ENCODE results near the gene CPLX4.

The CPLX4 gene

DNA sequence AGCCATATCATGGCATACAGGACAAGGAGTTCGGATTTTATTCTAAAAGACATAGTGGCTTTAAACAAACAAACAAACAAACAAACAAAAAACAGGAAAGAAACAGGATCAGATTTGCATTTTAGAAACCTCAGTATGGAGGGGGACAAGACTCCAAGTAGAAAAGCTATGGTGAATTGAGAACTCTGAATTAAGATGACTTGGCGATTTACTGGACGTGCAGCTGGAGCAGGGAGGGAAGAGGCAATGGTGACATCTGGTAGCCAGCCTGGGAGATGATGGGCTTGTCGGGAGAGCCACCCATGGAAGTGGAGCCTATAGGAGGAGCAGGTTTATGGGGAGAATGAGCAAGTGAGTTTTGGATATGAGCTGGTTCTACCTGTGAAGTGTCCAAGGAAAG lies 13.2 kb downstream of the CPLX4 start:
- Histone ChIP-seq H3K4me3 (ENCODE audit: low read length) (no peak overlapping the region), H3K36me3 (ENCODE audit: insufficient read depth, low read length) (no peaks in the 10 kb centered on the region), H3K27me3 (ENCODE audit: control insufficient read depth, insufficient read depth, low read length) (peaks cover 68% of the 10 kb centered on the region)

DNA sequence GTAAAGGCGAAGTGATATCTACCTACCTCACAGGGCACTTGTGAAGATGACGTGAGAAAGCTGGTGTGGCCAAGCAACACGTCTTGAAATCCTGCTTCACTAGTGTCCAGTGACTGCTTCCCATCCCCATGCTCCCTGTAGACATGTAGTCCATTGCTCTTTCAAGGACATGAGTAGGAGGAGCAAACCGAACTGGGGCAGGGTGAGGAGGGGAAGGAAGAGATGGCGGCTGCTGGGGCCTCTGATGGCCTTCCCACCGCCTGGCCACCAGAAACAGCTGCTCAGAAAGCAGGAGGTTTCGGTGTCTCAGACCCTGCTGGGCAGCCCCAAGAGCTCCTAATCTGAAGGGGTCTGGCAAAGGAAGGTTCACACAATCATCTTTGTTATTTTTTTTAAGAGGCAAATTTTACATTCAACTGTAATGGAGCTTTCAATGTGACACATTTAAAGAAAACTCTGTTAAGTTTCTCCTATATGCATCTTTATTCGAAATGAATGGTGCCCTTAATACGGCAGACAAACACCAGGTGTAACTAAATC lies 14.7 kb downstream of the CPLX4 start:
- H3K4me3 ChIP-seq (ENCODE audit: low read length), result no peak overlapping the region
- H3K9ac ChIP-seq (ENCODE audit: low read depth, low read length), result no peak overlapping the region
- no peaks in the 10 kb centered on the region for H3K4me1 ChIP-seq (ENCODE audit: control insufficient read depth, insufficient read depth, low read length)
- H3K36me3 ChIP-seq (ENCODE audit: insufficient read depth, low read length), result no peaks in the 10 kb centered on the region
- H3K27me3 ChIP-seq (ENCODE audit: control insufficient read depth, insufficient read depth, low read length), result peaks cover 69% of the 10 kb centered on the region
- H3K9me3 ChIP-seq (replicated peaks; ENCODE audit: low read length), result no peaks in the 10 kb centered on the region
- no peak overlapping the region for H3K4me2 ChIP-seq (ENCODE audit: low read length)

More for the DNA sequence above, 13.2 kb downstream of the CPLX4 start:
- Histone ChIP-seq H3K9ac (ENCODE audit: low read depth, low read length) (no peak overlapping the region), H3K4me1 (ENCODE audit: control insufficient read depth, insufficient read depth, low read length) (no peaks in the 10 kb centered on the region), H3K9me3 (replicated peaks; ENCODE audit: low read length) (no peaks in the 10 kb centered on the region), H3K4me2 (ENCODE audit: low read length) (no peak overlapping the region)

DNA sequence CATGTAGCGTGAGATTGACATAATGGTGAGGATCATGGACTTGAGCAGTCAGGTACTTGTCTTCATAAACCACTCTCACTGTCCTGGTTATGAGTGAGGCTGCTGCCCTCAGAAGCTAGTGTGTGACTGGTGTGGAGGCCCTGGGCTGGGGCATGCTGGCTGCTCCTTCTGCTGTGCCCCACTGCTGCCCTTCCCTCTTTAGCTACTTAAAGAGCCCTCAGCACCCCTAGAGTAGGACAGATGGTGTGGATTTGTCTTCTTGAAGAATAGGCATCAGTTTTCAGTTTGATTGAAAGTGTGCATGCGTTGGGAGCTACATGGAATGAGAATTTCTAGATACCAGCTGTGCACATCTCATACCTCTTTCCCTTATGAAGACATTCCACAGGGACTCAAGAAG lies 15.4 kb downstream of the CPLX4 start:
- peaks cover 76% of the 10 kb centered on the region for H3K27me3 ChIP-seq (ENCODE audit: control insufficient read depth, insufficient read depth, low read length)
- no peaks in the 10 kb centered on the region for H3K36me3 ChIP-seq (ENCODE audit: insufficient read depth, low read length)
- no peak overlapping the region for H3K9ac ChIP-seq (ENCODE audit: low read depth, low read length)
- H3K4me1 ChIP-seq (ENCODE audit: control insufficient read depth, insufficient read depth, low read length), result no peaks in the 10 kb centered on the region
- no peak overlapping the region for H3K4me2 ChIP-seq (ENCODE audit: low read length)
- no peaks in the 10 kb centered on the region for H3K9me3 ChIP-seq (replicated peaks; ENCODE audit: low read length)
- H3K4me3 ChIP-seq (ENCODE audit: low read length), result no peak overlapping the region

DNA sequence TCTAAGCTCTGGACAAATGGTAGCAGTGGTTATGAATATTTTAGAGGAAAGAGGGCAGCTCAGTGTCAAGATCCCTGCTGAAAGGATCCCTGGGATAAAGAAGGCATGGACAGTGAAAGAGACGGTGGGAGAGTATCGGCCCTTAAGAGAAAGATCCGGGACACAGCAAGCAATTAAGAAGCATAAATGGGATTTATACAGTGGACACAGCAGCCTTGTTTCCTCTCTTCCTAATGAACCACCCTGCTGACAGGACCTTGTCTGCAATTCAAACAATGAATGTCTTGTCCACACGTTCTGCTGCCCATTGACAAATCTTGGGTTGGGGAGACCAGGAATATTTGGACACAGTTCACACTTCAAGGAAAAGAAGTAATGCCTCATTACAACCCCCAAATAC lies 16.5 kb downstream of the CPLX4 start:
- Histone ChIP-seq H3K4me1 (ENCODE audit: control insufficient read depth, insufficient read depth, low read length) (no peaks in the 10 kb centered on the region), H3K9me3 (replicated peaks; ENCODE audit: low read length) (no peaks in the 10 kb centered on the region), H3K4me3 (ENCODE audit: low read length) (no peak overlapping the region), H3K4me2 (ENCODE audit: low read length) (no peak overlapping the region), H3K27me3 (ENCODE audit: control insufficient read depth, insufficient read depth, low read length) (peaks cover 79% of the 10 kb centered on the region), H3K36me3 (ENCODE audit: insufficient read depth, low read length) (no peaks in the 10 kb centered on the region), H3K9ac (ENCODE audit: low read depth, low read length) (no peak overlapping the region)

DNA sequence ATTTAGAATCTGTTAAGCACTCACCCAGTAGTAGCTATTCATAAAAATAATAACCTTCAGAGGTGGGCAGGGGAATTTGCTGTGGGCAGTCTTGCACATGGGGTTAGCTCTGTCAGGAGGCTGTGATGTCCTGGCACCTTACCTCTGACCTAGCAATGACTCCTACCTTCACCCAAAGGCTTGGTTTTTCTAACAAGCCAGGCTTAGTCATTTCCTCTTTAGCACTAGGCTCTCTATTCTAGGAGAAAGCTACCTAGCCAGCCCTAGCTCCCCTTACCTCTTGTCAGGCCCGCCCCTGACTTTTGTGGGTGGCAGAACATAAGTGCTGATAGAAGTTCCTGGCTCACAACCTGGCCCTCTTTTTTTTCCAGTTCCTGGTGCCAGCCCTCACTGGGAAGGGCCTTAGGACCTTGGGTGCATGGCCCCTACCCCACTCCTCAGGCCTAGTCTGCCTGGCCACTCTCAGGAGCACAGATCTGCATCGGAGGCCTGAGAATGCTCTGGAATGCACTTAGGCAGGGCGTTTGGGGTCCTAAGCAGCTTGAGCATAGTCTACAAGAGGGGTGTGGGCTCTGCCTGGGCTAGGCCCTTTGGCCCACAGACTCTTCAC lies 17.7 kb downstream of the CPLX4 start:
- no peak overlapping the region for H3K4me3 ChIP-seq (ENCODE audit: low read length)
- no peaks in the 10 kb centered on the region for H3K9me3 ChIP-seq (replicated peaks; ENCODE audit: low read length)
- no peaks in the 10 kb centered on the region for H3K4me1 ChIP-seq (ENCODE audit: control insufficient read depth, insufficient read depth, low read length)
- H3K9ac ChIP-seq (ENCODE audit: low read depth, low read length), result no peak overlapping the region
- H3K27me3 ChIP-seq (ENCODE audit: control insufficient read depth, insufficient read depth, low read length), result peaks cover 79% of the 10 kb centered on the region
- no peaks in the 10 kb centered on the region for H3K36me3 ChIP-seq (ENCODE audit: insufficient read depth, low read length)
- no peak overlapping the region for H3K4me2 ChIP-seq (ENCODE audit: low read length)

DNA sequence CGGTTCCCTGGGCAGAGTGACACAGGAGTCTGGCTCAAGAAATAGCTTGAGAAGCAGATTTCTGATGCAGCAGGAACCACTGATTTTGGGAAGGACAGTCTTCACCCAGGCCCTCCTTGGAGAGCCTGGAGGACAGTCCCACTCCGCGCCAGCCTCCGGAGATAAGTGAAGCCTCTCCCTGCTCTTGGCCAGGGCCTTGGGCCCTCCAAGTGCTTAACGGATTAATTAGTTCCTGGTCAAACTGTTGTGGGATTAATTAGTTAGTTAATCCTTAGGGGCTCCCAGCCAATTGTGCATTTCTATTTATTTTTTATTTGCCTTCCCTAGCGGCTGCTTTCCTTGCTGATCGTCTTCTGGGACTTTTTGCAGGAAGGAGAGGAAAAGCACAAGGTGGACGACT lies 19.6 kb downstream of the CPLX4 start:
- Histone ChIP-seq H3K4me2 (ENCODE audit: low read length) (no peak overlapping the region), H3K9ac (ENCODE audit: low read depth, low read length) (no peak overlapping the region), H3K36me3 (ENCODE audit: insufficient read depth, low read length) (no peaks in the 10 kb centered on the region), H3K27me3 (ENCODE audit: control insufficient read depth, insufficient read depth, low read length) (peaks cover 84% of the 10 kb centered on the region), H3K4me3 (ENCODE audit: low read length) (no peak overlapping the region), H3K4me1 (ENCODE audit: control insufficient read depth, insufficient read depth, low read length) (no peaks in the 10 kb centered on the region), H3K9me3 (replicated peaks; ENCODE audit: low read length) (no peaks in the 10 kb centered on the region)

DNA sequence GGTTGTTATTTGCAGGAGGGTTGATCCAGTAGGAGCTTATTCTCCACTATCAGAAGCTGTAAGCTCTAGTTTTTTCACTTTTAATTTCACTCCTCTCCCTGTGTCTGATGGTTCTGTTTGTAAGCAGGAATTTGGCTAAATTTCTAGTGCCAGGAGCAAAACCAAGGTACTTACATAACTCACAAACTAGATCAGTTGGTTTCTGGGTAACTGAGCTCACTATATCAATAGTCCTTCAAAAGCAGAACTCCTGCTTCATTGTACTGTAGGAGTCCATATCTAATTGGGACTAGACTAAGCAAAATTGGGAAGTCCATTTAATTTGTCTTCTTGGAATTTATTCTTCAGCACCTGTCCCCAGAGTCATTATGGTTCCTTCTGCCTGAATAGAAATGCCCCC lies 25.1 kb downstream of the CPLX4 start:
- no peaks in the 10 kb centered on the region for H3K9me3 ChIP-seq (replicated peaks; ENCODE audit: low read length)
- H3K4me2 ChIP-seq (ENCODE audit: low read length), result no peak overlapping the region
- H3K9ac ChIP-seq (ENCODE audit: low read depth, low read length), result no peak overlapping the region
- H3K4me3 ChIP-seq (ENCODE audit: low read length), result no peak overlapping the region
- peaks cover 79% of the 10 kb centered on the region for H3K27me3 ChIP-seq (ENCODE audit: control insufficient read depth, insufficient read depth, low read length)
- no peaks in the 10 kb centered on the region for H3K36me3 ChIP-seq (ENCODE audit: insufficient read depth, low read length)
- no peaks in the 10 kb centered on the region for H3K4me1 ChIP-seq (ENCODE audit: control insufficient read depth, insufficient read depth, low read length)

DNA sequence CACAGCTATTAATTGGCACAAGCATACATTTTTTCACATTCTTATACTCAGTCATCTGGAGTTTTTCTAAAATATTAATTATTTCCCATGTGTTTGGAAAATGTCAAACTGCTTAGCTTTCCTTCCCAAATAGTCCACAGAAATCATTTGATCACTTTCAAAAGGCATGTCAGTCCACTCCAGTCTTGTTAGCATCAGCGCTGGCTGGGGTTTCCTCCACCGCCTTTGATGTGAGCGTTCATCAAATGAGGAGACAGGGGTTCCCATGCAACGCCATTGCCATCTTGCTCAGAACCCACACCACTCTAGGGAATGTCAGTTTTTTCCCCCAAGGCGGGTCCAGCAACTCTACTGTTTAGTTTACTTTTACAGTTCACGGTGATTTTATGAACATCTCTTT lies 32.1 kb downstream of the CPLX4 start:
- peaks cover 71% of the 10 kb centered on the region for H3K27me3 ChIP-seq (ENCODE audit: control insufficient read depth, insufficient read depth, low read length)
- no peaks in the 10 kb centered on the region for H3K4me1 ChIP-seq (ENCODE audit: control insufficient read depth, insufficient read depth, low read length)
- H3K4me2 ChIP-seq (ENCODE audit: low read length), result no peak overlapping the region
- H3K4me3 ChIP-seq (ENCODE audit: low read length), result no peak overlapping the region
- H3K9ac ChIP-seq (ENCODE audit: low read depth, low read length), result no peak overlapping the region
- H3K9me3 ChIP-seq (replicated peaks; ENCODE audit: low read length), result no peaks in the 10 kb centered on the region
- H3K36me3 ChIP-seq (ENCODE audit: insufficient read depth, low read length), result no peaks in the 10 kb centered on the region

DNA sequence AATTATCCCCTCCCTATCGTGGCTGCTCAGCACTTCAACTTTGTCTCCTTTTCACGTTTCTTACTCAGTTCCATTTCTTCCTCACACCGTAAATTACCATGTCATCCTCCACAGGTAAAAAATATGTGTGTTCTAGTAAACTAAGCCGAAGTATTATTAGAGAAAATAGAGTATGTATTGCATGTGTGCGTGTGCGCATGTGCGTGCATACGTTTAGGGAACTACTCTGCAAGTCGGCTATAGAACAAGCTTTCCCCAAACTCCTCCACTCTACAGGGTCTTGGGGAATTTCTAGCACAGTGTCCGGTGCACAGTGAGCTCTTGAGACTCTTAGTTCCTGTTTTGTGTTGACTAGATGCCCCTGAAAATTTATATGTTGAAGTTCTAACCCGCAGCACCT lies 36.1 kb downstream of the CPLX4 start:
- no peak overlapping the region for H3K4me2 ChIP-seq (ENCODE audit: low read length)
- H3K9ac ChIP-seq (ENCODE audit: low read depth, low read length), result no peak overlapping the region
- H3K27me3 ChIP-seq (ENCODE audit: control insufficient read depth, insufficient read depth, low read length), result peaks cover 92% of the 10 kb centered on the region
- H3K9me3 ChIP-seq (replicated peaks; ENCODE audit: low read length), result no peaks in the 10 kb centered on the region
- no peaks in the 10 kb centered on the region for H3K36me3 ChIP-seq (ENCODE audit: insufficient read depth, low read length)
- H3K4me3 ChIP-seq (ENCODE audit: low read length), result no peak overlapping the region
- no peaks in the 10 kb centered on the region for H3K4me1 ChIP-seq (ENCODE audit: control insufficient read depth, insufficient read depth, low read length)

DNA sequence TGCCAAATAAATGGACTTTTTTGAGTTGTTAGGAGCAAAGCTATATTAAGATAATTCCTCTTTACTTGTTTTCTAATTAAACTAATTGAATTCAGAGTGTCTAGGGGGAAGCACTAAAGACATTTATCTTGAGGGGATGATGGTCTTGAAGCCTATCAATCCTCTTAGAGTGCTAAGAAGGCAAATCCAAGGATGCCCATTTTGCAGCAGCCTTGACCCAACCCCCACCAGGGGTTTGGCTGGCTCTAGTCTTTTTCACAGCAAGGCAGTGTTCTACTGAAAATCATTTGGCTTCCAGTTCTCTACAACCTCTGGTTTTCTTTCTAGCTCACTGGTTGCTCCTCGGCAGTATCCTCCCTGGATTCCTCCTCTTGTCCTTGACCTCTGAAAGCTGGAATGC lies 38.7 kb downstream of the CPLX4 start:
- no peaks in the 10 kb centered on the region for H3K4me1 ChIP-seq (ENCODE audit: control insufficient read depth, insufficient read depth, low read length)
- H3K4me3 ChIP-seq (ENCODE audit: low read length), result no peak overlapping the region
- H3K36me3 ChIP-seq (ENCODE audit: insufficient read depth, low read length), result no peaks in the 10 kb centered on the region
- H3K27me3 ChIP-seq (ENCODE audit: control insufficient read depth, insufficient read depth, low read length), result peaks cover 96% of the 10 kb centered on the region
- H3K9ac ChIP-seq (ENCODE audit: low read depth, low read length), result no peak overlapping the region
- H3K9me3 ChIP-seq (replicated peaks; ENCODE audit: low read length), result no peaks in the 10 kb centered on the region
- no peak overlapping the region for H3K4me2 ChIP-seq (ENCODE audit: low read length)

DNA sequence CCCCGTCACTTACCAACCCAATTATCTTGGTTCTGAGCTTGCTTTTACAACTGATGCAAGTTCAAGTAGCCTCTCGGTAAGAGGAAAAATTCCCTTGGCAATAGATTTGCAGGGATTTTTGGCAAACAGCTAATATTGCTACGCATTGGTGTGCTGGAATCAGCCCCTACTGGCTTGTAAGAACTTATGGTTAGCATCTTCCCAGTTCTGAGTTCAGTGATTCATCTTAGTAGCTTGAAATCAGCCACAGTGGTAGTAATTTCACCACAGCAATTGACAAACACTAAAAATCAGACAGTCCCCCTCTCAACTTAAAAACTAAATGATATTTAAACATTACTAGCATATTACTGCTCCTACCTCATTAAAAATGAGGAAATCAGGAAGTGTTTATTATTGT lies 39.3 kb downstream of the CPLX4 start:
- H3K4me1 ChIP-seq (ENCODE audit: control insufficient read depth, insufficient read depth, low read length), result no peaks in the 10 kb centered on the region
- no peak overlapping the region for H3K9ac ChIP-seq (ENCODE audit: low read depth, low read length)
- no peaks in the 10 kb centered on the region for H3K9me3 ChIP-seq (replicated peaks; ENCODE audit: low read length)
- H3K4me2 ChIP-seq (ENCODE audit: low read length), result no peak overlapping the region
- no peaks in the 10 kb centered on the region for H3K36me3 ChIP-seq (ENCODE audit: insufficient read depth, low read length)
- peaks cover 96% of the 10 kb centered on the region for H3K27me3 ChIP-seq (ENCODE audit: control insufficient read depth, insufficient read depth, low read length)
- H3K4me3 ChIP-seq (ENCODE audit: low read length), result no peak overlapping the region

DNA sequence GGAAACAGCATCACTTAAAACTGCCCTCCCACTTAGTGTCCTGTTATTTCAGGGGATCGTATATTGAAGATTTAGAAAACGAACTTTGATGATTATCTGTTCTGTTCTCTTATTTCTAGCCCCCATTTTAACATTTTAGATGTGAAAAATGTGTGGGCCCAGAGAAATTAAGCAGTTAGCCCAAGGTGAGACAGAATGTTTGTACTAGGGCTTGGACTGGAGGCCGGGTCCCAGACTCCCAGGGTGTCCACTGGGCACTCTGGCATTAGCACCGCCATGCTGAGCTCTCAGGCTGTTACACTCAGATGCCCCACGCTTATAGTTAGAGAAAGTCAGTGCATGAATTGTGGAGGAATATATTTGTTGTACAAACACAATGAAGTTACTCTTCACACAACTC lies 39.7 kb downstream of the CPLX4 start:
- H3K36me3 ChIP-seq (ENCODE audit: insufficient read depth, low read length), result no peaks in the 10 kb centered on the region
- peaks cover 96% of the 10 kb centered on the region for H3K27me3 ChIP-seq (ENCODE audit: control insufficient read depth, insufficient read depth, low read length)
- no peaks in the 10 kb centered on the region for H3K9me3 ChIP-seq (replicated peaks; ENCODE audit: low read length)
- H3K4me1 ChIP-seq (ENCODE audit: control insufficient read depth, insufficient read depth, low read length), result no peaks in the 10 kb centered on the region
- no peak overlapping the region for H3K9ac ChIP-seq (ENCODE audit: low read depth, low read length)
- H3K4me2 ChIP-seq (ENCODE audit: low read length), result no peak overlapping the region
- no peak overlapping the region for H3K4me3 ChIP-seq (ENCODE audit: low read length)
